T-cell (primary cell): ENCODE data around the gene ITIH2. TPM values are rescaled to one million over a fixed set of nuclear protein-coding genes. Genes with fewer than 3 reads are reported as not detected.

ENCODE experiments used
- ATAC-seq, 4 experiments: fragments of 200-7000 bp in 3 of 4; fragments of 150-1000 bp in 1 of 4; cut with Tn5 transposase; replicated peaks in 1 of 4; 1 replicate in 3 of 4; 2 replicates in 1 of 4; pipeline ENCODE4 v1.10.0; 2021; ENCODE audit warnings: moderate library complexity in 3 of 4, mild to moderate bottlenecking in 2 of 4, moderate number of reproducible peaks in 1 of 4
- CTCF ChIA-PET, 2 donors: fragments of 300-600 bp; sonication (Branson Sonifier 250); formaldehyde crosslinking; loops; one replicate each; lab custom pipeline; 2022; ENCODE audit warnings: antibody characterized with exemption in 2 of 2; lab: Charles Lee
- POLR2A ChIA-PET, 2 donors: fragments of 300-600 bp; sonication (Branson Sonifier 250); formaldehyde crosslinking; loops; one replicate each; lab custom pipeline; 2022; ENCODE audit warnings: antibody characterized with exemption in 2 of 2; lab: Charles Lee
- DNase-seq, 35 experiments: peaks; one replicate each; pipeline versions ENCODE4 v3.0.0 to v3.0.0-alpha.2; 2013 to 2023
- H3K27ac ChIP-seq: one replicate; pipeline ENCODE4 v1.5.1; 2013; ENCODE audit warnings: low read length
- H3K27me3 ChIP-seq, 2 experiments: replicated peaks in 1 of 2; 1 replicate in 1 of 2; 2 replicates in 1 of 2; pipeline versions ENCODE4 v1.6.1 to v1.7.0; 2013; ENCODE audit warnings: low read length in 1 of 2, mixed read lengths in 1 of 2; ENCODE audit not compliant: control insufficient read depth in 2 of 2, insufficient read depth in 2 of 2; ENCODE audit errors: extremely low read depth in 1 of 2
- H3K36me3 ChIP-seq, 2 donors: 1 replicate in 1 of 2; 2 replicates in 1 of 2; pipeline versions ENCODE4 v1.6.1 to v1.7.0; 2013; ENCODE audit warnings: low read length in 1 of 2; ENCODE audit not compliant: control insufficient read depth in 2 of 2, insufficient read depth in 1 of 2; ENCODE audit errors: extremely low read depth in 1 of 2
- H3K4me1 ChIP-seq, 2 experiments: 1 replicate in 1 of 2; 2 replicates in 1 of 2; pipeline versions ENCODE4 v1.6.1 to v1.7.0; 2013; ENCODE audit warnings: low read length in 2 of 2, mixed read lengths in 1 of 2; ENCODE audit not compliant: insufficient read depth in 2 of 2, control insufficient read depth in 1 of 2; ENCODE audit errors: extremely low read depth in 1 of 2
- H3K4me3 ChIP-seq, 2 donors: 1 replicate in 1 of 2; 2 replicates in 1 of 2; pipeline versions ENCODE4 v1.5.1 to v1.7.0; 2013; ENCODE audit warnings: mild to moderate bottlenecking in 2 of 2, low read length in 1 of 2, moderate library complexity in 1 of 2; ENCODE audit not compliant: control insufficient read depth in 1 of 2; ENCODE audit errors: extremely low read depth in 1 of 2
- H3K9me3 ChIP-seq: 2 replicates; pipeline ENCODE4 v1.7.0; 2013
- H3K27ac Mint-ChIP-seq, 2 donors: one replicate each; pipeline ENCODE4 v1.8.0; 2020 to 2021; ENCODE audit warnings: mild to moderate bottlenecking in 2 of 2, mixed read lengths in 2 of 2
- H3K27me3 Mint-ChIP-seq, 2 donors: one replicate each; pipeline ENCODE4 v1.8.0; 2021 to 2022; ENCODE audit warnings: mixed read lengths in 2 of 2
- H3K36me3 Mint-ChIP-seq: one replicate; pipeline ENCODE4 v1.8.0; 2021; ENCODE audit warnings: mixed read lengths
- H3K4me1 Mint-ChIP-seq, 3 donors: one replicate each; pipeline ENCODE4 v1.8.0; 2020 to 2022; ENCODE audit warnings: mixed read lengths in 3 of 3, mild to moderate bottlenecking in 1 of 3
- H3K4me3 Mint-ChIP-seq, 3 donors: one replicate each; pipeline ENCODE4 v1.8.0; 2020 to 2022; ENCODE audit warnings: mild to moderate bottlenecking in 3 of 3, mixed read lengths in 3 of 3, moderate library complexity in 3 of 3
- H3K9me3 Mint-ChIP-seq, 3 donors: one replicate each; pipeline ENCODE4 v1.8.0; 2020 to 2022; ENCODE audit warnings: mixed read lengths in 3 of 3
- WGBS: methylation state at CpG from one replicate; pipeline ENCODE4 v1.1.5; 2013; ENCODE audit warnings: missing lambda C conversion rate; ENCODE audit not compliant: insufficient coverage; 5-methylcytosine and 5-hydroxymethylcytosine counted together
- total RNA-seq, 35 experiments: library from RNA in 6 of 35; stranded (reverse) in 6 of 35; fragments of 120-200 nt in 1 of 35; gene quantifications; one replicate each; pipeline versions ENCODE4 v1.2.1 to v1.2.4 and lab custom pipeline; 2013 to 2026

The ITIH2 gene
- total RNA-seq, 5 donors from 2014 or later (not counting 1 experiment from before 2014, with no cell fraction given): 0.72 to 2.1 (median 1.5) TPM; not detected in 2

GRCh38 chr10:7750222-7750621 lies 47.1 kb downstream of the ITIH2 start:
- ATAC-seq (no peak), DNase-seq (no peak)
- Histone ChIP-seq H3K27me3 (no peaks in the 10 kb centered on the region), H3K9me3 (no peaks in the 10 kb centered on the region), H3K27ac (no peak overlapping the region), H3K4me3 (no peak overlapping the region), H3K4me1 (no peaks in the 10 kb centered on the region), H3K36me3 (peaks cover 8 to 33% of the 10 kb centered on the region in 2 donors)
- ChIA-PET CTCF (no interaction called here), POLR2A (no interaction called here)
- no peak overlapping the region for H3K27ac Mint-ChIP-seq
- no peak overlapping the region for H3K4me3 Mint-ChIP-seq
- H3K27me3 Mint-ChIP-seq: no peaks in the 10 kb centered on the region
- no peaks in the 10 kb centered on the region for H3K4me1 Mint-ChIP-seq
- 100% methylated on average over 2 of the region's 5 CpGs for WGBS
- no peaks in the 10 kb centered on the region for H3K9me3 Mint-ChIP-seq
- peaks cover 38% of the 10 kb centered on the region for H3K36me3 Mint-ChIP-seq

DNA sequence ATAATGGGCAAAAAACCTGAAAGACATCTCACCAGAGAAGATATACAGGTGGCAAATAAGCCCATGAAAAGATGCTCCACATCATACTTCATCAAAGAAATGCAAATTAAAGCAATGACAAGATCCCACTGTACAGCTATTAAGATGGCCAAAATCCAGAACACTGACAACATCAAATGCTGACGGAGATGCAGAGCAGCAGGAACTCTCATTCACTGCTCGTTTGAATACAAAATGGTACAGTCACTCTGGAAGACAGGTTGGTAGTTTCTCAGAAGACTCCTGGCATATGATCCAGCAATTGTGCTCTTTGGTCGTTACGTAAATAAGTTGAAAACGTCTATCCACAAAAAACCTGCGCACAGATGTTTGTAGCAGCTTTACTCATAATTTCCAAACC lies 49.1 kb downstream of the ITIH2 start:
- no peaks in the 10 kb centered on the region for H3K9me3 ChIP-seq
- no peak overlapping the region for H3K4me3 ChIP-seq
- H3K36me3 Mint-ChIP-seq: peaks cover 46% of the 10 kb centered on the region
- peaks cover 11 to 41% of the 10 kb centered on the region in 2 donors for H3K36me3 ChIP-seq
- H3K27ac Mint-ChIP-seq: no peak overlapping the region
- ATAC-seq (no peak), DNase-seq (no peak)
- WGBS: 96% methylated on average over 2 of the region's 6 CpGs
- no peaks in the 10 kb centered on the region for H3K27me3 ChIP-seq
- no peaks in the 10 kb centered on the region for H3K27me3 Mint-ChIP-seq
- CTCF ChIA-PET: interaction anchor here in 1 of 2 donors (0.6 kb wide), 1 partner anchor 76 kb away, joined by 4 read pairs; no protein-coding TSS in a partner anchor
- H3K9me3 Mint-ChIP-seq: no peaks in the 10 kb centered on the region
- H3K4me1 Mint-ChIP-seq: no peaks in the 10 kb centered on the region
- H3K4me3 Mint-ChIP-seq: no peak overlapping the region
- no peaks in the 10 kb centered on the region for H3K4me1 ChIP-seq
- no peak overlapping the region for H3K27ac ChIP-seq
- POLR2A ChIA-PET: interaction anchor here in 1 of 2 donors (0.6 kb wide), 1 partner anchor 225 kb away, joined by 6 read pairs; no protein-coding TSS in a partner anchor

DNA sequence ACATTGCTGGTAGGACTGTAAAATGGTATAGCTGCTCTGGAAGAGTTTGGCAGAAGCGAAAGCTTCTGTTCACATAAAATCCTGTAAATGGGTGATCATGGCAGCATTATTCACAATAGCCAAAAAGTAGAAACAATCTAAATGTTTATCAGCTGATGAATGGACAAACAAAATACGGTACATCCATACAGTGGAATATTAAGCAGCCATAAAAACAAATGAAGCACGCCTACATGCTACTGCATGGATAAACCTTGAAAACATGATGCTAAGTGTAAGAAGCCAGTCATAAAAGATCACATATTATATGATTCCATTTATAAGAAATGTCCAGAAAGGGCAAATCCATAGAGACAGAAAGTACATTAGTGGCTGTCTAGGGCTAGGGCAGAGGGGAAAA lies 52.0 kb downstream of the ITIH2 start:
- CTCF ChIA-PET: no interaction called here
- POLR2A ChIA-PET: no interaction called here
- no peak overlapping the region for H3K27ac Mint-ChIP-seq

GRCh38 chr10:7756360-7756992 lies 53.4 kb downstream of the ITIH2 start:
- Mint-ChIP-seq H3K4me1 (no peaks in the 10 kb centered on the region), H3K9me3 (no peaks in the 10 kb centered on the region), H3K36me3 (peaks cover 63% of the 10 kb centered on the region), H3K4me3 (no peak overlapping the region), H3K27me3 (no peaks in the 10 kb centered on the region), H3K27ac (no peak overlapping the region)
- ATAC-seq (no peak), DNase-seq (peak in 11 of 35 experiments; percentile 1 to 40 (median 5))
- WGBS: 87% methylated on average over 2 of the region's 7 CpGs
- CTCF ChIA-PET: interaction anchor here (0.9 to 2.0 kb wide), 3 partner anchors 31 to 231 kb away, joined by 3 to 6 read pairs (median 3); partner anchors contain the start of genes ATP5F1C (in 1 of the 2) and KIN (in 1 of the 2)
- H3K27ac ChIP-seq: no peak overlapping the region
- H3K4me1 ChIP-seq: no peaks in the 10 kb centered on the region
- peaks cover 9 to 71% of the 10 kb centered on the region in 2 donors for H3K36me3 ChIP-seq
- POLR2A ChIA-PET: no interaction called here
- no peaks in the 10 kb centered on the region for H3K27me3 ChIP-seq
- H3K9me3 ChIP-seq: no peaks in the 10 kb centered on the region
- H3K4me3 ChIP-seq: no peak overlapping the region

More for the DNA sequence above, 52.0 kb downstream of the ITIH2 start:
- no peaks in the 10 kb centered on the region for H3K4me1 ChIP-seq
- Mint-ChIP-seq H3K9me3 (no peaks in the 10 kb centered on the region), H3K4me3 (no peak overlapping the region), H3K27me3 (no peaks in the 10 kb centered on the region), H3K36me3 (peaks cover 60% of the 10 kb centered on the region), H3K4me1 (no peaks in the 10 kb centered on the region)
- no peaks in the 10 kb centered on the region for H3K9me3 ChIP-seq
- 100% methylated on average over 1 of the region's 3 CpGs for WGBS
- H3K36me3 ChIP-seq: peaks cover 11 to 63% of the 10 kb centered on the region in 2 donors
- H3K27ac ChIP-seq: no peak overlapping the region
- no peak overlapping the region for H3K4me3 ChIP-seq
- ATAC-seq (no peak), DNase-seq (no peak)
- H3K27me3 ChIP-seq: no peaks in the 10 kb centered on the region

- H3K27ac ChIP-seq: no peak overlapping the region
- H3K27me3 ChIP-seq: no peaks in the 10 kb centered on the region
- H3K4me1 ChIP-seq: no peaks in the 10 kb centered on the region
- WGBS: 65% methylated on average over 4 of the region's 5 CpGs
- H3K9me3 ChIP-seq: no peaks in the 10 kb centered on the region
- ATAC-seq (no peak), DNase-seq (no peak)
- no peak overlapping the region for H3K4me3 ChIP-seq
- no peak overlapping the region for H3K27ac Mint-ChIP-seq
- H3K4me3 Mint-ChIP-seq: no peak overlapping the region
- H3K9me3 Mint-ChIP-seq: no peaks in the 10 kb centered on the region
- H3K4me1 Mint-ChIP-seq: no peaks in the 10 kb centered on the region
- peaks cover 58% of the 10 kb centered on the region for H3K36me3 Mint-ChIP-seq
- no peaks in the 10 kb centered on the region for H3K27me3 Mint-ChIP-seq
- CTCF ChIA-PET: no interaction called here
- H3K36me3 ChIP-seq: peaks cover 3 to 76% of the 10 kb centered on the region in 2 donors
- POLR2A ChIA-PET: no interaction called here
These were observed 60.8 kb downstream of the ITIH2 start for GRCh38 chr10:7763929-7764328.

DNA sequence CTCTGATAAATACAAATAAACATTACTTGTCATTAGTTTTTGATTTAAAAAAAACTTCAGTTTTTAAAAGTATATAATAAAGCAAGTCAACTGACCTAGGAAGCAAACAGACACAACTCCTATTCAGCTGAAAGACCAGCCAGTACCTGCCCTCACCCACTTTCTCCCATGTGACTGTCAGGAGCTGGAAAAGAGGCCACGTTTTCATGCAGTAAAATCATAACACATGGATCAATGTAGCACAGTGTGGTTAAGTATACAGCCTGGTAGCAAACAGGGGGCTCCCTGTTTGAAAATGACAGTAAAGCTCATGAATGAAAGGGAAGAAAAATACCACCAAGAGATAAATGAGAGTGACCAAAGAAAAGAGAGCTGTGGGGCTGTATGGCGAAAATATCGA lies 63.1 kb downstream of the ITIH2 start:
- H3K27ac Mint-ChIP-seq: no peak overlapping the region
- CTCF ChIA-PET: no interaction called here
- H3K4me1 ChIP-seq: no peaks in the 10 kb centered on the region

More for the DNA sequence above, 63.1 kb downstream of the ITIH2 start:
- Mint-ChIP-seq H3K4me3 (no peak overlapping the region), H3K36me3 (peaks cover 58% of the 10 kb centered on the region), H3K4me1 (no peaks in the 10 kb centered on the region), H3K9me3 (no peaks in the 10 kb centered on the region), H3K27me3 (no peaks in the 10 kb centered on the region)
- Histone ChIP-seq H3K9me3 (no peaks in the 10 kb centered on the region), H3K27ac (no peak overlapping the region), H3K27me3 (no peaks in the 10 kb centered on the region), H3K4me3 (no peak overlapping the region), H3K36me3 (peaks cover 3 to 66% of the 10 kb centered on the region in 2 donors)
- POLR2A ChIA-PET: interaction anchor here in 1 of 2 donors (0.5 kb wide), 1 partner anchor 17 kb away, joined by 3 read pairs; no protein-coding TSS in a partner anchor
- DNase-seq (no peak), ATAC-seq (no peak)
- WGBS: 100% methylated on average over 2 of the region's 3 CpGs
